GM08714 (cell line): ENCODE results near the gene NEK6.

Experiments used
- H3K4me3 ChIP-seq: fragments of 200-500 bp; sonication (Bioruptor generic); 2 replicates; pipeline ENCODE4 v1.5.1; 2014; ENCODE audit warnings: mild to moderate bottlenecking, low read length, inconsistent platforms
- ZNF274 ChIP-seq: IDR thresholded peaks from 2 replicates; pipeline ENCODE4 v1.6.1; 2012; ENCODE audit warnings: mild to moderate bottlenecking, low read depth, low read length

The NEK6 gene

GRCh38 chr9:124331580-124331979 lies 73.8 kb downstream of the NEK6 start:
- TF ChIP-seq ZNF274, result no peak
- H3K4me3 ChIP-seq, result no peak overlapping the region

- H3K4me3 ChIP-seq, result no peak overlapping the region
- no peak for TF ChIP-seq ZNF274
Measured at GRCh38 chr9:124332361-124333202, 74.8 kb downstream of the NEK6 start.

- H3K4me3 ChIP-seq, result no peak overlapping the region
- no peak for TF ChIP-seq ZNF274
Measured at GRCh38 chr9:124333203-124333579, 75.4 kb downstream of the NEK6 start.

DNA sequence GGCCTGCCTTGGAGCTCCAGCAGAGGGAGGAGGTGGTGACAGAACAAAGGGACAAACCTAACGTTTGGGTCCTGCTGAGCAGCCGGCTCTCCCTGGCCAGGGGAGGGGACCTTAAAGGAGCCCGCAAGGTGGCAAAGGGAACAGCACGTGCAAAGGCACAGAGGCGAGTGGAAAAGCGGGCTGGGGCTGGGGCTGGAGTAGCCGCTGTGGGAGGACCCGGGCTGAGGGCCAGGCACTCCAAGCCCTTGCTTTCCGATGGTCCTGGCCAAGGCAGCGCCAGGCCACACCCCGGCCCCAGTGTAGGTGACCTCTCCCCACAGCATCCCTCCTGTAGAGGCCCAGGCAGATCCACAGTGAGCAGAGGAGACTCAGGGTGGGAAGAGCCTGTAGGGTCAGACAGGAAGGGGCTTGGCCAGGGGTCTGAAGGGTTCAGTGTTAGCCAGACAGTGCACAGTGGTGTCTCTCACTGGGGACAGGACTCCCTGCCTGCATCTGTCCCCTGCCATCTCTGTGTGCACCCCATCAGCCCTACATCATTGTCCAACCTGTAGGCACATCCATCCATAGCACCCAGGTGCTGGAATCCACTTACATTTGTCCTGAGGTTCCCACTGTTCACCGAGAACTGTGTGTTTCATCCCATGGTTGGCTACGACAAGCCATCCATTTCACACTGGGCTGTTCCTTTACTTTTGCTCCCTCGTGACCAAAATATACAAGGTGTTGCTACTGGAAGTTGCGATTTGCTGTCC lies 77.0 kb downstream of the NEK6 start:
- no peak overlapping the region for H3K4me3 ChIP-seq
- TF ChIP-seq ZNF274, result no peak

DNA sequence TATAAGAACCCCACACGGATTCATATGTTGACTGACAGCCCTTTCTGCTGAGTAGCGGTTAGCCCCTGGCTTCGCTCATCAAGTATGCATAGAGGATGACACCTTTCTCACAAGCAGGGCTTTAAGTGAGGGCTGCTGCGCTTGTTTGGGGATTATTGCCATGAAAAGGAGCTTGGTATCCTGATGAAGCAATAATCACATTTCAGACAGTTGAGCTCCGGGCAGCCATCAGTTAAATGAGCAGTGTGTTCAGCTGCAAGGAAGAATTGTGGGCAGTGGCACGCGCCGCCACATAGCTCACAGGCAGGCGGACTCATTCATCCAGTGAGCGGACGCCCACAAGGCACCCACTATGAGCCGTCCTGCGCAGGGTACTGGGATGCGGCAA lies 77.6 kb downstream of the NEK6 start:
- no peak for TF ChIP-seq ZNF274
- no peak overlapping the region for H3K4me3 ChIP-seq

- no peak for TF ChIP-seq ZNF274
- no peak overlapping the region for H3K4me3 ChIP-seq
Measured at GRCh38 chr9:124337562-124337961, 79.8 kb downstream of the NEK6 start.

DNA sequence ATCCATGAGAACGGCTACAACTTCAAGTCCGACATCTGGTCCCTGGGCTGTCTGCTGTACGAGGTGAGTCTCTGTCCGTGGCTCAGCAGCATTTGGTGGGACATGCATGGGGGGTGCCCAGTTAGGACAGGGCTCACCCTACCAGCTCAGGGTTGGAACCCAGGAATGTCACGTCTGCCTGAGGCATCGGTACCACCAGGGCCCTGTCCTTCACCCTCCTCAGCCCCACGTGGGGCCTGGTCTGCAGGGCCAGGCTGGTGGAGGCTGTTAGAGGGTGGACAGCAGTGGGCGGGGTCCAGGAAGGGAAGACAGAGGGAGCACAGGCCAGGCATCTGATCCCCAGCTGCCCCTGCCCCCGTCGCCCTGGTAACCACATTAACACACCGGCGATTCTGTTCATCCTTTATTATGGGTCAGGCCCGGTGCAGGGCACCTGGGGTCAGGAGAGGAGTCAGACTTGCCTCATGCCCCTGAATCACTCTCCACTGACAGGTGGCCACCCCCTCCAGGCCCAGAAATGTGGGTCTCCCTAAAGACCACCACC lies 81.9 kb downstream of the NEK6 start:
- TF ChIP-seq ZNF274, result no peak

DNA sequence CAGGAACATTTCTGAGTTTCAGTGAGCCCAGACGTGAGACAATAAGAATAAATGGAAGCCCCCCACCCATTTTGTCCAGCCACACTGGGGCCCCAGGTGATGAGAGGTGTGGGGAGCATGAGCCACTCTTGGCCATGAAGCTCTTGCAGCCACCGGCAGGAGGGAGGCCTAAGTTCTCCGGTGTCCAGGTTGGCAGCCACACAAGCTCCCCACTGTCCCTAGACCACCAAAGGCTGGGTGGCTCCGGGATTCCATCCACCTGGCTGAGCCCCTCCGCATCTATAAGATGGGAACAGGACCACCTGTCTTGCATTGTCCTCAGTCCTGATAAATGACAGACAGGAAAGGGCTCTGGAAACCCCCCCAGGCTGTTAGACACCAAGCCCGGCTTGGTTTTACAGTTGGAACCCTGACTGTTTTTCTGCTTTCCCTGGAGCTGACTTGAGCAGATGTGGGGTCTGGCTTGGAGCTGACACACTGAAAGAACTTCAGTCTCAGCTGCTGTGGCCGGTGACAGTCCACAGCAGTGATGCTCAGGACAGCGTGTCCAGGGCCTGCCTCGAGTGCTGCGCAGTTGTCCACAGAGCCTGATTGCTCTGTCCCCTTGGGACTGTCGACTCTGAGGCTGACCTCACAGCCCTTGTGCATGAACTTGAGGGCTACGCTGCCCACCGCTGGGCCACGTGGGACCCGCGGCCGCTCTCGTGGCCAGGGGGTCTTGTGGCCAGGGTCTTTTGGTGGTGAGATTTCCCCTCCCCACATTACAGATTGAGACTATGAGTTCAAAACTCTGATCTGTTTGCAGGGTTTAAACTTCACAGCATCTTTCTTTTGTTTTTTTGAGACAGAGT lies 82.7 kb downstream of the NEK6 start:
- TF ChIP-seq ZNF274, result no peak
- H3K4me3 ChIP-seq, result no peak overlapping the region

More for the DNA sequence above, 81.9 kb downstream of the NEK6 start:
- H3K4me3 ChIP-seq, result no peak overlapping the region

DNA sequence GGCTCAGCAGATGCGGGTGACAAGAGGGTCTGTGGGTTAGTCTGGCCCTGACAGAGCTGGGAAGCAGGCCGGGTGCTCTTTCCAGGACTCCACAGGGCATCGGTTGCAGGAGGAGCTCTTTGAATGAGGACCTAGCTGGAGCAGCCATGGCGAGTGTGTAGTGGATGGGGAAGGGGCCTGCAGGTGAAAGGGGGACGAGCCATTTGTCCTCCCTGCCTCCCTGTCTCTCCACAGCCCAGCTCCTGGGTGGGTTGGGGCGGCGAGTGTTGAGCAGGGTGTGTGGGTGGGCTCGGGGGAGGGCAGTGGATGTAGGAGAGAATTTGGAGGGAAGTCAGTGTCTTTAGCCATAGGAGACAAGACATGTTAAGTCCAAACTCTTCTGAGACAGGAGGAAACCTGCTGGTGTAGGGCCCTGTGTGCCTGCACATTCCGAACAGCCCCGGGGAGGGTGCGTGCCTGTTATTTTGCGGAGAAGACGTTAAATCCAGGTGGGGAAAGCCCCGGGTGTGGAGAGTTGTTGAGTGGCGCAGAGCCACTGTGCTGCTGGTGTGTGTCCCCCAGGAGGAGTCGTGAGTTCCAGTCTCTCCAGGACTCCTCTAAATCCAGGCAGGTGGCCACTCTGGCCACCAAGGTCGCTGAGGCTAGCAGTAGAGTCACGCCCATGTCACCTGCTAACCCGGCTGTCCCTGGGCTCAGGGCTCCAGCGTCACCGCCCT lies 83.9 kb downstream of the NEK6 start:
- H3K4me3 ChIP-seq, result no peak overlapping the region
- no peak for TF ChIP-seq ZNF274

DNA sequence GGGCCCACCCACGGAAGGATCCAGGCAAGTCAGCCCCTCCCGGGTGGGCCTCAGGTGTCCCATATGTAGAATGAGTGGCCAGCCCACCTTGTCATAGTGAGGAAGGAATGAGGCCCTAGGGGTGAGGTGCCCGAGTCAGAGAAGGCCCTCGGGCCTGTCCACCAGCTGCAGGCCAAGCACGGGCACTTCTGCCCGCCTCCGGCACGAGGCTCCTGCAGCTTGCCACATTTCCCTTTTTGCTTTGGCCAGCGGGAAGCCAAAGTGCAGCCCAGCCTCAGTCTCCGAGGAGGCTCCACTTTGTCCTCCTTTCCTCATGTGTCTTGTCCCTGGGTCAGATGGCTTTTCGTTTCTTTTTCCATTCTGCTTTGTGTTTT lies 84.6 kb downstream of the NEK6 start:
- no peak overlapping the region for H3K4me3 ChIP-seq

DNA sequence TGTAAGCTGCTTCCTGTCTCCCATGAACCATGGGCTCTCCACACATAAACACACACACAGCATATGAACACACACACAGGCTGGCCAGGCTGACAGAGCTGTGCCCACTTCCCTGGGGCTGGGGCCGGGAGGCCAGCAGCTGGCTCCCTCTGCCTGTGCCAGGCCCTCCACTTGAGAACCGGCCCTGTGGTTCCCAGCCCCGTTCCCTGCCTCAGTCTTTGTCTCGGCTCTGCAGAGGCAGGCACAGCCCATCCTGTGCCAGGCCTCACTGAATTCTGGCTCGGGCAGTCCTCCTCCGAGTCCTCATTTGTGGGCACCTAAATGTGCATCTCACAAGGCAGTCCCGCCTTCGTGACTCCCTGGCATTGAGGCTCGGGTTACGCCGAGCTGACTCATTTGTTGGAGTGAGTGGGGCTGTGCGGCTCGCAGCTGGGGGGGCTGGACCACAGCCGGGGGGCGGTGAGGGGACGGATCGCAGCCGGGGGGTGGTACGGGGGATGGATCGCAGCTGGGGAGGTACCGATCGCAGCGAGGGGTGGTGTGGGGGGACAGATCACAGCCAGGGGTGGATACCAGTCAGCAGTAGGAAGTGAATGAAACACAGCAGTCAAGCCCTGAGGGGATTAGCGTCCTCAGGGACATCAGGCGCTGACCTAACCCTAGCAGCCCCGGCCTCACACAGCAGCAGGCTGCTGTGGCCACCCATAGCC lies 85.2 kb downstream of the NEK6 start:
- no peak for TF ChIP-seq ZNF274
- H3K4me3 ChIP-seq, result no peak overlapping the region

More for the DNA sequence above, 84.6 kb downstream of the NEK6 start:
- no peak for TF ChIP-seq ZNF274

DNA sequence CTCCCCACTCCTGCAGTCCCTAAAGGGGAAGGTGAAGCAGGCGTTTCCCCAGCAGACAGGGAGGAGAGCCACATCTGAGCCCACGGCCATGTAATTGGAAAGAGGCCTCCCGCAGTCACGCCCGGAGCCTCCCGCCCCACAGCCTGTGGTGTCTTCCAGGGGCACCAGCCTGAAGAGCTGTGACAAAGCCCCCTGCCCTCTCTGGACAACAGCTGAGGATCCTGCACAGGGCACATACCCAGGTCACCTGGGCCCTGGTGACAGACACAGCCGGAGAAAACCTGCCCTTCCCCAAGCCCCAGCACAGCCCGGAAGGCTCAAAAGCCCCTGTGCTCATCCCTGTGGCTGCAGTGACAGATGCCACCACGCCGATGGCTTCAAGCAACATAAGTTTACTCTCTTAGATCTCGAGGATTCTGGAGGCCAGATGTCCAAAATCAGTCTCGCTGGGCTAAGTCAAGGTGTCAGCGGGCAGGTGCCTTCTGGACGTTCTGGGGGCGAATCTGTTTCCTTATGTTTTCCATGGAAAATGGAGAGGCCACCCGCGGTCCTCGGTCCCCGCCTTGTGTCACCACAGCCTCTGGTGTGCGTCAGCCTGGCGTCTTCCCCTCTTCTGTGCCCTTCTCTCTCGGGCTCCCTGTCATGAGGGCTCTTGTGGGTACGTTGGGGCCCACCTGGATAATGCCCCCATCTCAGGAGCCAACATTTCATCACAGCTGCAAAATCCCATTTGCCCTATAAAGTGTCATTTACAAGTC lies 86.0 kb downstream of the NEK6 start:
- TF ChIP-seq ZNF274, result no peak
- H3K4me3 ChIP-seq, result no peak overlapping the region
